ENCODE data around the gene QPCTL. TPM values are rescaled to one million over a fixed set of nuclear protein-coding genes. Genes with fewer than 3 reads are reported as not detected.
A peak's percentile ranks its signal among the peaks of the same experiment; 100 is the strongest.

QPCTL gene
- total and polyA plus RNA-seq, 9 of the 15 experiments (the other 6 are each of a cell fraction or from before 2014, with no cell fraction given) = 0.99 to 31.3 (median 12.7) TPM

DNA sequence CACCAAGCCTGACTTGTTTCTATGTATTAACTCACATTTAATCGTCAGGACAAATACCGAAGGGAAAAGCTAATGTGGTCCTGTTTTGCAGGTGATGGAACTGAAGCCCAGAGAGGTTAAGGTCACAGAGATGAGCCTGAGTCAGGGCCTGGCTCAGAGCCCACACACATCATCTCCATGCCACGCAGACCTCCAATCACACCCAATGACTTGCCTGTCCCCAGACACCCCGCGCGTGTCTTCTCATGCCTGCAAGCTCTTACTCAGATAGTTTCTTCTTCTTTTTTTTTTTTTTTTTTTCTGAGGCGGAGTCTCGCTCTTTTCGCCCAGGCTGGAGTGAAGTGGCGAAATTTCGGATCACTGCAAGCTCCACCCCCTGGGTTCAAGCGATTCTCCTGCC, 60.2 kb downstream of the QPCTL start:
- ChIA-PET CTCF (ENCODE audit: low intra/inter-chr PET ratio) (no interaction called here), POLR2A (interaction anchor here (1.1 to 1.4 kb wide), 4 partner anchors 11 to 46 kb away, joined by 3 to 4 read pairs (median 3); no protein-coding TSS in a partner anchor)
- Histone ChIP-seq H3K27me3 (ENCODE audit: control insufficient read depth in 2 of 2, insufficient read depth in 2 of 2, low read length in 2 of 2) (no peaks in the 10 kb centered on the region), H3K9me1 (ENCODE audit: control insufficient read depth, insufficient read depth, low read length) (no peaks in the 10 kb centered on the region), H3K27ac (ENCODE audit: extremely low read depth, low read depth, low read length) (no peak overlapping the region), H3K4me2 (ENCODE audit: insufficient read depth, low read length) (no peak overlapping the region), H3K9ac (ENCODE audit: insufficient read depth in 1 of 2, low read depth in 2 of 2, low read length in 2 of 2) (no peak overlapping the region), H3K9me3 (replicated peaks; ENCODE audit: control insufficient read depth, insufficient read depth, low read depth, low read length) (no peaks in the 10 kb centered on the region), H2AFZ (ENCODE audit: low read depth, low read length) (no peak overlapping the region), H4K20me1 (replicated peaks; ENCODE audit: control insufficient read depth, insufficient read depth, low read length) (no peaks in the 10 kb centered on the region), H3K4me3 (no peak overlapping the region), H3K36me3 (ENCODE audit: control insufficient read depth, insufficient read depth, low read length) (no peaks in the 10 kb centered on the region), H3K79me2 (ENCODE audit: control insufficient read depth, insufficient read depth, low read length) (no peaks in the 10 kb centered on the region), H3K4me1 (replicated peaks in 1 of 2; ENCODE audit: control insufficient read depth in 2 of 2, insufficient read depth in 2 of 2, low read length in 2 of 2) (no peaks in the 10 kb centered on the region; a peak in 1 of 5 replicates)
- DNase-seq (ENCODE audit: extremely low read depth in 1 of 4, low spot score in 3 of 4) (no peak), FAIRE-seq (peak; percentile 55), ATAC-seq (no peak)
- WGBS (ENCODE audit: insufficient coverage, low coverage, missing lambda C conversion rate) = 72% methylated on average over 12 of the region's 12 CpGs
- in situ Hi-C loops (cut with MboI) = no loop called here
- intact Hi-C loops (cut with micrococcal nuclease) = no loop called here
- TF ChIP-seq PHB2 (IDR thresholded peaks at IDR 0.05; ENCODE audit: low read depth) (no peak), TCF7L2 (IDR thresholded peaks at IDR 0.05; ENCODE audit: low read depth, low read length) (no peak), ZNF324 (CRISPR knock-in tag; IDR thresholded peaks at IDR 0.05) (no peak), POLR3G (IDR thresholded peaks at IDR 0.05; ENCODE audit: extremely low read depth, insufficient read length, insufficient replicate concordance) (no peak), NFIC (IDR thresholded peaks at IDR 0.05) (peak; percentile 26; the same call in 1 of the 2 replicates), SP1 (CRISPR knock-in tag; IDR thresholded peaks at IDR 0.05) (no peak), RNF2 (IDR thresholded peaks at IDR 0.05) (no peak)
- TF ChIP-seq, protein P1, sequence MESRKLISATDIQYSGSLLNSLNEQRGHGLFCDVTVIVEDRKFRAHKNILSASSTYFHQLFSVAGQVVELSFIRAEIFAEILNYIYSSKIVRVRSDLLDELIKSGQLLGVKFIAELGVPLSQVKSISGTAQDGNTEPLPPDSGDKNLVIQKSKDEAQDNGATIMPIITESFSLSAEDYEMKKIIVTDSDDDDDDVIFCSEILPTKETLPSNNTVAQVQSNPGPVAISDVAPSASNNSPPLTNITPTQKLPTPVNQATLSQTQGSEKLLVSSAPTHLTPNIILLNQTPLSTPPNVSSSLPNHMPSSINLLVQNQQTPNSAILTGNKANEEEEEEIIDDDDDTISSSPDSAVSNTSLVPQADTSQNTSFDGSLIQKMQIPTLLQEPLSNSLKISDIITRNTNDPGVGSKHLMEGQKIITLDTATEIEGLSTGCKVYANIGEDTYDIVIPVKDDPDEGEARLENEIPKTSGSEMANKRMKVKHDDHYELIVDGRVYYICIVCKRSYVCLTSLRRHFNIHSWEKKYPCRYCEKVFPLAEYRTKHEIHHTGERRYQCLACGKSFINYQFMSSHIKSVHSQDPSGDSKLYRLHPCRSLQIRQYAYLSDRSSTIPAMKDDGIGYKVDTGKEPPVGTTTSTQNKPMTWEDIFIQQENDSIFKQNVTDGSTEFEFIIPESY (CRISPR knock-in tag; IDR thresholded peaks at IDR 0.05) = no peak
- no TSS peak for BruUV-seq (replicated peaks)

All from K562 (cell line).